SKM-1 (cell line): ENCODE measurements around the gene STAT3.
A peak's percentile ranks its signal among the peaks of the same experiment; 100 is the strongest.
"Not testable (repeated sequence)": the region's sequence is repeated elsewhere in the genome, so short reads cannot be mapped to it uniquely, and the experiment has no call there.

Experiments
- DNase-seq: peaks from one replicate; lab custom pipeline; 2025; ENCODE audit not compliant: unreplicated experiment; lab: John Stamatoyannopoulos, UW

The STAT3 gene

GRCh38 chr17:42386777-42387657 lies 1.2 kb downstream of the STAT3 start:
- DNase-seq = peak; percentile 45

GRCh38 chr17:42381898-42382297 lies 6.3 kb downstream of the STAT3 start:
- no peak for DNase-seq

GRCh38 chr17:42380935-42381334 lies 7.3 kb downstream of the STAT3 start:
- no peak for DNase-seq

GRCh38 chr17:42378959-42379594 lies 9.2 kb downstream of the STAT3 start:
- DNase-seq = no peak

- no peak for DNase-seq
Measured at GRCh38 chr17:42378359-42378958, 9.8 kb downstream of the STAT3 start.

GRCh38 chr17:42373896-42374295 lies 14.3 kb downstream of the STAT3 start:
- no peak for DNase-seq

GRCh38 chr17:42372142-42372541 lies 16.1 kb downstream of the STAT3 start:
- no peak for DNase-seq

GRCh38 chr17:42368797-42369561 lies 19.3 kb downstream of the STAT3 start:
- DNase-seq = not testable (repeated sequence)

GRCh38 chr17:42368310-42368709 lies 19.9 kb downstream of the STAT3 start:
- DNase-seq = not testable (repeated sequence)

- not testable (repeated sequence) for DNase-seq
Measured at GRCh38 chr17:42366176-42367023, 21.8 kb downstream of the STAT3 start.

GRCh38 chr17:42365136-42365535 lies 23.1 kb downstream of the STAT3 start:
- DNase-seq = no peak

- DNase-seq = no peak
Measured at GRCh38 chr17:42363767-42364585, 24.3 kb downstream of the STAT3 start.

GRCh38 chr17:42363231-42363630 lies 25.0 kb downstream of the STAT3 start:
- no peak for DNase-seq

GRCh38 chr17:42362245-42362961 lies 25.8 kb downstream of the STAT3 start:
- DNase-seq = no peak

- DNase-seq = no peak
Measured at GRCh38 chr17:42361781-42362186, 26.5 kb downstream of the STAT3 start.

GRCh38 chr17:42360388-42360787 lies 27.9 kb downstream of the STAT3 start:
- not testable (repeated sequence) for DNase-seq

- DNase-seq = no peak
Measured at GRCh38 chr17:42359133-42359532, 29.1 kb downstream of the STAT3 start.

GRCh38 chr17:42358434-42358833 lies 29.8 kb downstream of the STAT3 start:
- DNase-seq = no peak
